ENCODE measurements around the gene SLC27A1. TPM values are rescaled to one million over a fixed set of nuclear protein-coding genes. Genes with fewer than 3 reads are reported as not detected.

The SLC27A1 gene
- total and polyA plus RNA-seq, 10 of the 15 experiments (the other 5 are each of a cell fraction or from before 2014, with no cell fraction given) = 0.11 to 2.3 (median 1.2) TPM

GRCh38 chr19:17511724-17512573, 41.6 kb downstream of the SLC27A1 start (continued):
- TF ChIP-seq, protein P1, sequence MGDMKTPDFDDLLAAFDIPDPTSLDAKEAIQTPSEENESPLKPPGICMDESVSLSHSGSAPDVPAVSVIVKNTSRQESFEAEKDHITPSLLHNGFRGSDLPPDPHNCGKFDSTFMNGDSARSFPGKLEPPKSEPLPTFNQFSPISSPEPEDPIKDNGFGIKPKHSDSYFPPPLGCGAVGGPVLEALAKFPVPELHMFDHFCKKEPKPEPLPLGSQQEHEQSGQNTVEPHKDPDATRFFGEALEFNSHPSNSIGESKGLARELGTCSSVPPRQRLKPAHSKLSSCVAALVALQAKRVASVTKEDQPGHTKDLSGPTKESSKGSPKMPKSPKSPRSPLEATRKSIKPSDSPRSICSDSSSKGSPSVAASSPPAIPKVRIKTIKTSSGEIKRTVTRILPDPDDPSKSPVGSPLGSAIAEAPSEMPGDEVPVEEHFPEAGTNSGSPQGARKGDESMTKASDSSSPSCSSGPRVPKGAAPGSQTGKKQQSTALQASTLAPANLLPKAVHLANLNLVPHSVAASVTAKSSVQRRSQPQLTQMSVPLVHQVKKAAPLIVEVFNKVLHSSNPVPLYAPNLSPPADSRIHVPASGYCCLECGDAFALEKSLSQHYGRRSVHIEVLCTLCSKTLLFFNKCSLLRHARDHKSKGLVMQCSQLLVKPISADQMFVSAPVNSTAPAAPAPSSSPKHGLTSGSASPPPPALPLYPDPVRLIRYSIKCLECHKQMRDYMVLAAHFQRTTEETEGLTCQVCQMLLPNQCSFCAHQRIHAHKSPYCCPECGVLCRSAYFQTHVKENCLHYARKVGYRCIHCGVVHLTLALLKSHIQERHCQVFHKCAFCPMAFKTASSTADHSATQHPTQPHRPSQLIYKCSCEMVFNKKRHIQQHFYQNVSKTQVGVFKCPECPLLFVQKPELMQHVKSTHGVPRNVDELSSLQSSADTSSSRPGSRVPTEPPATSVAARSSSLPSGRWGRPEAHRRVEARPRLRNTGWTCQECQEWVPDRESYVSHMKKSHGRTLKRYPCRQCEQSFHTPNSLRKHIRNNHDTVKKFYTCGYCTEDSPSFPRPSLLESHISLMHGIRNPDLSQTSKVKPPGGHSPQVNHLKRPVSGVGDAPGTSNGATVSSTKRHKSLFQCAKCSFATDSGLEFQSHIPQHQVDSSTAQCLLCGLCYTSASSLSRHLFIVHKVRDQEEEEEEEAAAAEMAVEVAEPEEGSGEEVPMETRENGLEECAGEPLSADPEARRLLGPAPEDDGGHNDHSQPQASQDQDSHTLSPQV (IDR thresholded peaks at IDR 0.05) = no peak; the same call in 1 of the 2 replicates
- TF ChIP-seq JUND (IDR thresholded peaks at IDR 0.05; ENCODE audit: low read depth, low read length) = no peak
- TF ChIP-seq, protein P2, sequence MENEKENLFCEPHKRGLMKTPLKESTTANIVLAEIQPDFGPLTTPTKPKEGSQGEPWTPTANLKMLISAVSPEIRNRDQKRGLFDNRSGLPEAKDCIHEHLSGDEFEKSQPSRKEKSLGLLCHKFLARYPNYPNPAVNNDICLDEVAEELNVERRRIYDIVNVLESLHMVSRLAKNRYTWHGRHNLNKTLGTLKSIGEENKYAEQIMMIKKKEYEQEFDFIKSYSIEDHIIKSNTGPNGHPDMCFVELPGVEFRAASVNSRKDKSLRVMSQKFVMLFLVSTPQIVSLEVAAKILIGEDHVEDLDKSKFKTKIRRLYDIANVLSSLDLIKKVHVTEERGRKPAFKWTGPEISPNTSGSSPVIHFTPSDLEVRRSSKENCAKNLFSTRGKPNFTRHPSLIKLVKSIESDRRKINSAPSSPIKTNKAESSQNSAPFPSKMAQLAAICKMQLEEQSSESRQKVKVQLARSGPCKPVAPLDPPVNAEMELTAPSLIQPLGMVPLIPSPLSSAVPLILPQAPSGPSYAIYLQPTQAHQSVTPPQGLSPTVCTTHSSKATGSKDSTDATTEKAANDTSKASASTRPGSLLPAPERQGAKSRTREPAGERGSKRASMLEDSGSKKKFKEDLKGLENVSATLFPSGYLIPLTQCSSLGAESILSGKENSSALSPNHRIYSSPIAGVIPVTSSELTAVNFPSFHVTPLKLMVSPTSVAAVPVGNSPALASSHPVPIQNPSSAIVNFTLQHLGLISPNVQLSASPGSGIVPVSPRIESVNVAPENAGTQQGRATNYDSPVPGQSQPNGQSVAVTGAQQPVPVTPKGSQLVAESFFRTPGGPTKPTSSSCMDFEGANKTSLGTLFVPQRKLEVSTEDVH (IDR thresholded peaks at IDR 0.05; ENCODE audit: low read depth, partially characterized antibody) = no peak
- no peak for TF ChIP-seq RBBP5 (conservative IDR thresholded peaks at IDR 0.05)
- TF ChIP-seq MYC (IDR thresholded peaks at IDR 0.05; ENCODE audit: insufficient read depth, insufficient read length, insufficient replicate concordance, low read length, severe bottlenecking) = no peak
- TF ChIP-seq SMAD1 (IDR thresholded peaks at IDR 0.05; ENCODE audit: low read depth, partially characterized antibody) = no peak
- TF ChIP-seq CHD2 (IDR thresholded peaks at IDR 0.05; ENCODE audit: borderline replicate concordance, low read depth, low read length) = peak; percentile 61; the same call in 1 of the 2 replicates
- peak; percentile 8; the same call in 1 of the 2 replicates for TF ChIP-seq BCLAF1 (IDR thresholded peaks at IDR 0.05)
- no peak for TF ChIP-seq E4F1 (IDR thresholded peaks at IDR 0.05; ENCODE audit: borderline replicate concordance, partially characterized antibody)
- no peak for TF ChIP-seq BRCA1 (IDR thresholded peaks at IDR 0.05; ENCODE audit: low read depth, low read length)
- no peak; the same call in 1 of the 2 replicates for TF ChIP-seq POLR2AphosphoS2 (IDR thresholded peaks at IDR 0.05; ENCODE audit: low read depth, low read length)
- TF ChIP-seq E2F4 (IDR thresholded peaks at IDR 0.05; ENCODE audit: low read depth, low read length) = no peak; the same call in 1 of the 2 replicates
